H1 (cell line): ENCODE results near the gene RYK. TPM values are rescaled to one million over a fixed set of nuclear protein-coding genes. Genes with fewer than 3 reads are reported as not detected.

Source experiments
- CTCF ChIA-PET: fragments of 300-600 bp; sonication (Branson Sonifier 250); formaldehyde crosslinking; loops from one replicate; lab custom pipeline; 2021; ENCODE audit not compliant: partially characterized antibody; lab: Charles Lee
- POLR2A ChIA-PET: fragments of 300-600 bp; sonication (Branson Sonifier 250); formaldehyde crosslinking; loops from one replicate; lab custom pipeline; 2021; ENCODE audit warnings: inconsistent platforms; ENCODE audit not compliant: partially characterized antibody; lab: Charles Lee
- DNase-seq, 2 experiments: peaks; one replicate each; pipeline versions ENCODE4 v3.0.0 to v3.0.0-alpha.2; 2010 to 2022; ENCODE audit warnings: low spot score in 2 of 2, low read depth in 1 of 2, mixed read lengths in 1 of 2
- FAIRE-seq: peaks from 2 replicates; lab custom pipeline; 2011; peaks lifted over from hg19 to GRCh38; lab: Jason Lieb, UNC
- H2AFZ ChIP-seq: 2 replicates; pipeline ENCODE4 v1.8.1; 2012; ENCODE audit warnings: low read length, inconsistent platforms
- H2AK5ac ChIP-seq: 2 replicates; pipeline ENCODE4 v1.6.1; 2013; ENCODE audit warnings: low read depth, low read length
- H2BK120ac ChIP-seq: replicated peaks from 2 replicates; pipeline ENCODE3; 2013; ENCODE audit warnings: low read depth, low read length, inconsistent platforms
- H2BK12ac ChIP-seq: 2 replicates; pipeline ENCODE4 v1.6.1; 2013; ENCODE audit warnings: low read depth, low read length
- H2BK15ac ChIP-seq: 2 replicates; pipeline ENCODE4 v1.6.1; 2013; ENCODE audit warnings: low read length
- H2BK20ac ChIP-seq: 2 replicates; pipeline ENCODE4 v1.6.1; 2013; ENCODE audit warnings: low read length
- H2BK5ac ChIP-seq: 2 replicates; pipeline ENCODE4 v1.6.1; 2013; ENCODE audit warnings: low read depth, low read length
- H3K14ac ChIP-seq: 2 replicates; pipeline ENCODE4 v1.6.1; 2013; ENCODE audit warnings: inconsistent platforms; ENCODE audit not compliant: insufficient read length
- H3K18ac ChIP-seq: 2 replicates; pipeline ENCODE4 v1.6.1; 2013; ENCODE audit warnings: low read length; ENCODE audit errors: extremely low read depth
- H3K23ac ChIP-seq: 2 replicates; pipeline ENCODE4 v1.6.1; 2013; ENCODE audit warnings: inconsistent platforms; ENCODE audit not compliant: insufficient read length
- H3K23me2 ChIP-seq: 2 replicates; pipeline ENCODE4 v1.6.1; 2013; ENCODE audit warnings: low read depth, low read length
- H3K27ac ChIP-seq: 2 replicates; pipeline ENCODE4 v1.6.1; 2011; ENCODE audit warnings: low read depth, low read length, inconsistent platforms
- H3K27me3 ChIP-seq, 4 experiments: replicated peaks in 1 of 4; 1 replicate in 1 of 4; 2 replicates in 3 of 4; pipeline versions ENCODE4 v1.6.1 to v1.8.1; 2011 to 2013; ENCODE audit warnings: low read length in 3 of 4, mild to moderate bottlenecking in 3 of 4, inconsistent platforms in 2 of 4, mixed read lengths in 2 of 4, moderate library complexity in 1 of 4; ENCODE audit not compliant: control insufficient read depth in 3 of 4, insufficient read depth in 3 of 4; ENCODE audit errors: extremely low read depth in 1 of 4
- H3K36me3 ChIP-seq, 4 experiments: 2 replicates each; pipeline versions ENCODE4 v1.6.1 to v1.8.1; 2011 to 2013; ENCODE audit warnings: mild to moderate bottlenecking in 4 of 4, low read length in 3 of 4, moderate library complexity in 2 of 4, control low read depth in 1 of 4, inconsistent platforms in 1 of 4; ENCODE audit not compliant: insufficient read depth in 4 of 4, control insufficient read depth in 2 of 4
- H3K4ac ChIP-seq: replicated peaks from 2 replicates; pipeline ENCODE3; 2013; ENCODE audit warnings: low read length, low read depth, mixed read lengths, inconsistent platforms; ENCODE audit not compliant: insufficient read length
- H3K4me1 ChIP-seq, 4 experiments: replicated peaks in 1 of 4; 1 replicate in 1 of 4; 2 replicates in 3 of 4; pipeline versions ENCODE4 v1.6.1 to v1.8.1; 2011 to 2013; ENCODE audit warnings: low read length in 3 of 4, inconsistent platforms in 2 of 4, mixed read lengths in 1 of 4; ENCODE audit not compliant: insufficient read depth in 4 of 4, control insufficient read depth in 3 of 4
- H3K4me2 ChIP-seq, 2 experiments: 2 replicates each; pipeline versions ENCODE4 v1.6.1 to v1.8.1; 2011 to 2013; ENCODE audit warnings: low read depth in 2 of 2, low read length in 2 of 2, control low read depth in 1 of 2, inconsistent platforms in 1 of 2, mild to moderate bottlenecking in 1 of 2; ENCODE audit not compliant: insufficient read depth in 1 of 2
- H3K4me3 ChIP-seq, 4 experiments: fragments of 200-600, 300-600 bp in 1 of 4; sonication (generic), shearing (Covaris generic), sonication (Bioruptor Twin) in 1 of 4; 2 replicates each; pipeline versions ENCODE4 v1.5.1 to v1.8.1; 2011 to 2016; ENCODE audit warnings: low read length in 4 of 4, low read depth in 3 of 4, control low read depth in 2 of 4, inconsistent platforms in 2 of 4, mild to moderate bottlenecking in 2 of 4, mixed read lengths in 1 of 4, moderate library complexity in 1 of 4; ENCODE audit not compliant: insufficient read depth in 2 of 4; ENCODE audit errors: extremely low read depth in 1 of 4
- H3K56ac ChIP-seq: replicated peaks from 2 replicates; pipeline ENCODE3; 2013; ENCODE audit warnings: low read depth, mild to moderate bottlenecking, mixed read lengths, low read length, inconsistent platforms; ENCODE audit not compliant: insufficient read length
- H3K79me1 ChIP-seq: 2 replicates; pipeline ENCODE4 v1.6.1; 2013; ENCODE audit warnings: low read depth, low read length, control low read depth
- H3K79me2 ChIP-seq, 2 experiments: 2 replicates each; pipeline versions ENCODE4 v1.6.1 to v1.8.1; 2012 to 2013; ENCODE audit warnings: low read length in 2 of 2, mild to moderate bottlenecking in 2 of 2, inconsistent platforms in 1 of 2; ENCODE audit not compliant: insufficient read depth in 2 of 2, control insufficient read depth in 1 of 2
- H3K9ac ChIP-seq, 4 experiments: replicated peaks in 1 of 4; 1 replicate in 1 of 4; 2 replicates in 3 of 4; pipeline versions ENCODE4 v1.6.1 to v1.8.1; 2011 to 2013; ENCODE audit warnings: low read depth in 3 of 4, low read length in 3 of 4, control low read depth in 2 of 4, mild to moderate bottlenecking in 2 of 4, moderate library complexity in 2 of 4, inconsistent platforms in 1 of 4; ENCODE audit errors: extremely low read depth in 1 of 4
- H3K9me3 ChIP-seq, 2 experiments: 2 replicates each; pipeline versions ENCODE4 v1.6.1 to v1.8.1; 2012 to 2013; ENCODE audit warnings: mild to moderate bottlenecking in 2 of 2, moderate library complexity in 2 of 2, control low read depth in 1 of 2, inconsistent platforms in 1 of 2, low read depth in 1 of 2, low read length in 1 of 2, mixed read lengths in 1 of 2; ENCODE audit not compliant: insufficient read depth in 2 of 2
- H4K20me1 ChIP-seq, 2 experiments: replicated peaks in 1 of 2; 2 replicates each; pipeline versions ENCODE3 to v1.8.1; 2011 to 2013; ENCODE audit warnings: inconsistent platforms in 2 of 2, low read length in 2 of 2, mild to moderate bottlenecking in 1 of 2; ENCODE audit not compliant: insufficient read depth in 2 of 2, control insufficient read depth in 1 of 2
- H4K5ac ChIP-seq: 2 replicates; pipeline ENCODE4 v1.6.1; 2013; ENCODE audit warnings: low read length, low read depth, mixed read lengths, inconsistent platforms; ENCODE audit not compliant: insufficient read length
- H4K8ac ChIP-seq: 2 replicates; pipeline ENCODE4 v1.8.0; 2013; ENCODE audit warnings: mild to moderate bottlenecking, moderate library complexity, low read length, inconsistent platforms; ENCODE audit not compliant: insufficient read depth; ENCODE audit errors: extremely low read depth
- H4K91ac ChIP-seq: replicated peaks from 2 replicates; pipeline ENCODE3; 2013; ENCODE audit warnings: low read length, mixed read lengths, inconsistent platforms; ENCODE audit not compliant: insufficient read length
- BCL11A ChIP-seq, 2 experiments: IDR thresholded peaks; one replicate each; pipeline ENCODE4 v1.6.1; 2011; ENCODE audit warnings: low read depth in 2 of 2, low read length in 2 of 2, mild to moderate bottlenecking in 2 of 2
- CBX8 ChIP-seq: fragments of 300-800, 300-1000 bp; sonication (generic); IDR thresholded peaks from 2 replicates; pipeline ENCODE4 v1.7.1; 2016; ENCODE audit warnings: low read depth, low read length, borderline replicate concordance
- EZH2 ChIP-seq: fragments of 200-600 bp; sonication (generic); IDR thresholded peaks from 2 replicates; pipeline ENCODE4 v1.7.1; 2012; ENCODE audit warnings: low read depth, mild to moderate bottlenecking, moderate library complexity, low read length, inconsistent platforms; ENCODE audit not compliant: severe bottlenecking
- FOSL1 ChIP-seq: IDR thresholded peaks from 2 replicates; pipeline ENCODE4 v1.6.1; 2011; ENCODE audit warnings: mild to moderate bottlenecking, low read depth, low read length, moderate library complexity; ENCODE audit not compliant: insufficient read depth
- JUND ChIP-seq: IDR thresholded peaks from 2 replicates; pipeline ENCODE4 v1.6.1; 2011; ENCODE audit warnings: mild to moderate bottlenecking, improper control_type of control experiment, low read length
- NANOG ChIP-seq: IDR thresholded peaks from 2 replicates; pipeline ENCODE4 v1.6.1; 2011; ENCODE audit warnings: low read length, low read depth, mild to moderate bottlenecking, inconsistent platforms; ENCODE audit not compliant: insufficient read depth, poor library complexity, severe bottlenecking
- RNF2 ChIP-seq: fragments of 200-900, 300-1000 bp; sonication (generic); IDR thresholded peaks from 2 replicates; pipeline ENCODE4 v1.7.1; 2016; ENCODE audit warnings: borderline replicate concordance, low read depth, mild to moderate bottlenecking, antibody characterized with exemption, low read length; ENCODE audit not compliant: poor library complexity, severe bottlenecking; ENCODE audit errors: missing control alignments
- ZNF274 ChIP-seq: IDR thresholded peaks from 2 replicates; pipeline ENCODE4 v1.7.0; 2012; ENCODE audit warnings: low read length, borderline replicate concordance; ENCODE audit errors: extremely low read depth
- WGBS, 2 experiments: shearing (Covaris generic) in 1 of 2; methylation state at CpG; one replicate each; pipeline versions ENCODE4 v1.1.6 to v1.1.7; 2013 to 2015; ENCODE audit warnings: low lambda C conversion rate in 2 of 2, mixed read lengths in 2 of 2, inconsistent platforms in 1 of 2, low coverage in 1 of 2, missing lambda C conversion rate in 1 of 2; ENCODE audit not compliant: insufficient replicate concordance in 2 of 2, insufficient coverage in 1 of 2, insufficient read length in 1 of 2; ENCODE audit errors: extremely low coverage in 1 of 2, missing lambda C conversion rate in 1 of 2; 5-methylcytosine and 5-hydroxymethylcytosine counted together
- polyA plus RNA-seq, 7 experiments: library from polyadenylated mRNA; depleted of rRNA in 3 of 7; stranded (reverse) in 5 of 7; unstranded in 2 of 7; fragments of >200 nt in 5 of 7; fragments of 200-250 nt in 2 of 7; gene quantifications; 1 replicate in 5 of 7; 2 replicates in 1 of 7; 4 replicates in 1 of 7; pipeline versions ENCODE4 v1.2.1 to v1.2.3, GENCODE V29; 2011 to 2013; ENCODE audit warnings: missing spikeins in 2 of 7, mixed read lengths in 2 of 7
- total RNA-seq: library from RNA; stranded (reverse); fragmentation: NEBNext Ultra II Directional; extraction: Animal tissue kit (Norgen Biotek cat#: 25700); gene quantifications from 2 replicates; pipeline ENCODE4 v1.2.1, GENCODE V29; 2021
- TF ChIP-seq, protein P1 (sequence below): IDR thresholded peaks from 2 replicates; pipeline ENCODE4 v1.6.1; 2012; ENCODE audit warnings: inconsistent platforms
- TF ChIP-seq, protein P2 (sequence below), 3 experiments: IDR thresholded peaks; 1 replicate in 2 of 3; 2 replicates in 1 of 3; pipeline versions ENCODE4 v1.5.1 to v1.6.1; 2011; ENCODE audit warnings: low read length in 3 of 3, mild to moderate bottlenecking in 3 of 3, inconsistent platforms in 2 of 3, low read depth in 1 of 3, moderate library complexity in 1 of 3; ENCODE audit not compliant: insufficient read depth in 1 of 3; ENCODE audit errors: control extremely low read depth in 1 of 3

Gene RYK
- total and polyA plus RNA-seq, 2 of the 8 experiments (the other 6 are each of a cell fraction or from before 2014, with no cell fraction given), result 30.5 to 63.8 TPM

DNA sequence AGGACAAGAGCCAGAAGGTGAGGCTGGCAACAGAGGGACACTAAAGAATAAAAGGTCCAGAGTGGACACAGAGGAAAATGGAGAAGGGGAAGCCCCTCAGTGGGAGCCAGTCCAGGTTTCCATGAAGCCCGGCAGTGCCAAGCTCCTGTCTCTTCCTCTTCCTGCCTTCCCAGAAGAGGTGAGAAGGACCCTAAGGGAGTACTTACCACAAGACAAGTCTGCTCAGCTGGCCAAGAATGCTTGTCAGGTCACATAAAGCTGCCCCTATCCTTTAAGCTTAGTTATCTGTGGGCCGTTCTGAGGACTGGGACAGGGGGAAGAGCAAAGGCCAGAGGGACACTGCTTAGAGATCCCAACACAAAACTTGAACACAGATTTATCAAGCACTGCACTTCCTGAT lies 100.2 kb downstream of the RYK start:
- no peak overlapping the region for H3K23ac ChIP-seq
- no peak overlapping the region for H4K91ac ChIP-seq
- no peak overlapping the region for H2AK5ac ChIP-seq
- DNase-seq, result no peak
- H2BK5ac ChIP-seq, result no peak overlapping the region
- H3K18ac ChIP-seq, result no peak overlapping the region
- H3K23me2 ChIP-seq, result no peaks in the 10 kb centered on the region
- H2BK120ac ChIP-seq, result no peak overlapping the region
- no peak overlapping the region for H2BK15ac ChIP-seq
- H3K4ac ChIP-seq, result no peak overlapping the region
- ChIA-PET POLR2A (interaction anchor here (0.9 kb wide), 1 partner anchor 10 kb away, joined by 3 read pairs; no protein-coding TSS in a partner anchor), CTCF (interaction anchor here (1.2 kb wide), 1 partner anchor 12 kb away, joined by 4 read pairs; no protein-coding TSS in a partner anchor)
- no peaks in the 10 kb centered on the region for H3K9me3 ChIP-seq
- H3K27ac ChIP-seq, result no peak overlapping the region
- no peak overlapping the region for H2BK12ac ChIP-seq
- H3K27me3 ChIP-seq, result no peaks in the 10 kb centered on the region
- no peaks in the 10 kb centered on the region for H3K4me1 ChIP-seq
- no peak overlapping the region for H3K14ac ChIP-seq
- WGBS, 2 experiments, result 90% methylated on average over 2 of the region's 2 CpGs; no CpG with 5 or more reads in 1 of the 2 experiments
- H4K20me1 ChIP-seq, result peaks cover 0 to 2% of the 10 kb centered on the region in 2 experiments
- H3K56ac ChIP-seq, result no peak overlapping the region
- no peak overlapping the region for H4K5ac ChIP-seq
- no peak overlapping the region for H4K8ac ChIP-seq
- no peak overlapping the region for H2BK20ac ChIP-seq
- no peak overlapping the region for H3K9ac ChIP-seq
- H3K4me3 ChIP-seq, result no peak overlapping the region
- FAIRE-seq, result no peak
- H3K36me3 ChIP-seq, result peaks cover 0 to 16% (median 1%) of the 10 kb centered on the region in 4 experiments; a peak in 3 of 8 replicates
- no peak overlapping the region for H3K4me2 ChIP-seq
- no peaks in the 10 kb centered on the region; the same call in 1 of the 2 replicates for H3K79me1 ChIP-seq
- H3K79me2 ChIP-seq, result no peaks in the 10 kb centered on the region
- H2AFZ ChIP-seq, result no peak overlapping the region
- TF ChIP-seq, protein P1, sequence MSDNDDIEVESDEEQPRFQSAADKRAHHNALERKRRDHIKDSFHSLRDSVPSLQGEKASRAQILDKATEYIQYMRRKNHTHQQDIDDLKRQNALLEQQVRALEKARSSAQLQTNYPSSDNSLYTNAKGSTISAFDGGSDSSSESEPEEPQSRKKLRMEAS, result no peak
- TF ChIP-seq EZH2 (no peak), CBX8 (no peak), JUND (no peak), NANOG (no peak), RNF2 (no peak), FOSL1 (no peak), ZNF274 (no peak), BCL11A (IDR thresholded peaks at IDR 0.05; ENCODE audit: low read depth in 2 of 2, low read length in 2 of 2) (no peak)
- TF ChIP-seq, protein P2, sequence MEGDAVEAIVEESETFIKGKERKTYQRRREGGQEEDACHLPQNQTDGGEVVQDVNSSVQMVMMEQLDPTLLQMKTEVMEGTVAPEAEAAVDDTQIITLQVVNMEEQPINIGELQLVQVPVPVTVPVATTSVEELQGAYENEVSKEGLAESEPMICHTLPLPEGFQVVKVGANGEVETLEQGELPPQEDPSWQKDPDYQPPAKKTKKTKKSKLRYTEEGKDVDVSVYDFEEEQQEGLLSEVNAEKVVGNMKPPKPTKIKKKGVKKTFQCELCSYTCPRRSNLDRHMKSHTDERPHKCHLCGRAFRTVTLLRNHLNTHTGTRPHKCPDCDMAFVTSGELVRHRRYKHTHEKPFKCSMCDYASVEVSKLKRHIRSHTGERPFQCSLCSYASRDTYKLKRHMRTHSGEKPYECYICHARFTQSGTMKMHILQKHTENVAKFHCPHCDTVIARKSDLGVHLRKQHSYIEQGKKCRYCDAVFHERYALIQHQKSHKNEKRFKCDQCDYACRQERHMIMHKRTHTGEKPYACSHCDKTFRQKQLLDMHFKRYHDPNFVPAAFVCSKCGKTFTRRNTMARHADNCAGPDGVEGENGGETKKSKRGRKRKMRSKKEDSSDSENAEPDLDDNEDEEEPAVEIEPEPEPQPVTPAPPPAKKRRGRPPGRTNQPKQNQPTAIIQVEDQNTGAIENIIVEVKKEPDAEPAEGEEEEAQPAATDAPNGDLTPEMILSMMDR (IDR thresholded peaks at IDR 0.05; ENCODE audit: control extremely low read depth in 1 of 3, insufficient read depth in 1 of 3, low read depth in 1 of 3, low read length in 3 of 3), result no peak
